SH-SY5Y (cell line): ENCODE data around the gene ILKAP.

ENCODE experiments used
- GATA2 ChIP-seq: IDR thresholded peaks from 2 replicates; pipeline ENCODE4 v1.6.1; 2011; ENCODE audit warnings: mild to moderate bottlenecking, low read depth, low read length
- GATA3 ChIP-seq: IDR thresholded peaks from 2 replicates; pipeline ENCODE4 v1.6.1; 2011; ENCODE audit warnings: low read depth, mild to moderate bottlenecking, low read length, moderate library complexity

The ILKAP gene

GRCh38 chr2:238148981-238149380 is 54.5 kb downstream of the ILKAP start:
- no peak for TF ChIP-seq GATA2
- no peak for TF ChIP-seq GATA3

- TF ChIP-seq GATA2 (no peak), GATA3 (no peak)
These were observed 56.5 kb downstream of the ILKAP start for GRCh38 chr2:238146884-238147544.

GRCh38 chr2:238145851-238146250 is 57.6 kb downstream of the ILKAP start:
- TF ChIP-seq GATA3 (no peak), GATA2 (no peak)

- no peak for TF ChIP-seq GATA2
- no peak for TF ChIP-seq GATA3
These were observed 58.4 kb downstream of the ILKAP start for GRCh38 chr2:238145046-238145445.

GRCh38 chr2:238144262-238144661 is 59.2 kb downstream of the ILKAP start:
- no peak for TF ChIP-seq GATA2
- no peak for TF ChIP-seq GATA3

GRCh38 chr2:238143239-238143951 is 60.1 kb downstream of the ILKAP start:
- no peak for TF ChIP-seq GATA3
- no peak for TF ChIP-seq GATA2

- TF ChIP-seq GATA3 = no peak
- no peak for TF ChIP-seq GATA2
These were observed 60.9 kb downstream of the ILKAP start for GRCh38 chr2:238142382-238143205.

GRCh38 chr2:238141541-238142318 is 61.8 kb downstream of the ILKAP start:
- TF ChIP-seq GATA3 (no peak), GATA2 (no peak)

- TF ChIP-seq GATA3 (no peak), GATA2 (no peak)
These were observed 62.6 kb downstream of the ILKAP start for GRCh38 chr2:238140721-238141540.

- TF ChIP-seq GATA3 = no peak
- no peak for TF ChIP-seq GATA2
These were observed 63.5 kb downstream of the ILKAP start for GRCh38 chr2:238140040-238140439.

GRCh38 chr2:238139196-238140039 is 64.1 kb downstream of the ILKAP start:
- TF ChIP-seq GATA3 = no peak
- no peak for TF ChIP-seq GATA2

GRCh38 chr2:238138331-238139195 is 64.9 kb downstream of the ILKAP start, which contains the start of gene KLHL30:
TSS of gene KLHL30 (plus strand) at chr2:238138668. CDS start at chr2:238140755, 2,087 bp downstream.
- no peak for TF ChIP-seq GATA2
- no peak for TF ChIP-seq GATA3
